Measurements from ENCODE around the gene RECQL5.
A peak's percentile ranks its signal among the peaks of the same experiment; 100 is the strongest.

The RECQL5 gene

GRCh38 chr17:75626496-75627038 is 40.4 kb downstream of the RECQL5 start:
- CTCF ChIA-PET: interaction anchor here (0.7 to 4.7 kb wide), 5 partner anchors 10 to 191 kb away, joined by 3 to 26 read pairs (median 12); no protein-coding TSS in a partner anchor
- no peak for TF ChIP-seq ARNT (IDR thresholded peaks at IDR 0.05)
- TF ChIP-seq SP1 (IDR thresholded peaks at IDR 0.05): no peak
- no peak for DNase-seq (ENCODE audit: extremely low spot score)
- POLR2A ChIA-PET: interaction anchor here (1.4 kb wide), 1 partner anchor 17 kb away, joined by 3 read pairs; no protein-coding TSS in a partner anchor

GRCh38 chr17:75625813-75626486 is 41.0 kb downstream of the RECQL5 start:
- DNase-seq (ENCODE audit: extremely low spot score): peak; percentile 80
- ChIA-PET CTCF (interaction anchor here (0.5 to 4.7 kb wide), 11 partner anchors 8 to 191 kb away, joined by 3 to 26 read pairs (median 4); partner anchors contain the start of gene SMIM5), POLR2A (interaction anchor here (1.0 to 1.4 kb wide), 3 partner anchors 17 to 154 kb away, joined by 3 read pairs; partner anchors contain the start of genes RECQL5 and SAP30BP)
- TF ChIP-seq L3MBTL2 (conservative IDR thresholded peaks at IDR 0.05) (no peak), LEF1 (IDR thresholded peaks at IDR 0.05; ENCODE audit: borderline replicate concordance) (no peak), FOXK2 (IDR thresholded peaks at IDR 0.05) (no peak)

- ChIA-PET POLR2A (interaction anchor here (1.0 to 1.4 kb wide), 4 partner anchors 16 to 155 kb away, joined by 3 read pairs; partner anchors contain the start of genes RECQL5 and SAP30BP), CTCF (interaction anchor here (0.6 to 6.2 kb wide), 8 partner anchors 8 to 194 kb away, joined by 3 to 58 read pairs (median 9); partner anchors contain the start of gene SMIM5)
- DNase-seq (ENCODE audit: extremely low spot score): no peak
- TF ChIP-seq CTBP1 (IDR thresholded peaks at IDR 0.05; ENCODE audit: borderline replicate concordance): no peak
- no peak for TF ChIP-seq ARNT (IDR thresholded peaks at IDR 0.05)
- no peak for TF ChIP-seq LEF1 (IDR thresholded peaks at IDR 0.05; ENCODE audit: borderline replicate concordance)
- TF ChIP-seq PKNOX1 (IDR thresholded peaks at IDR 0.05): no peak
- no peak for TF ChIP-seq NFRKB (IDR thresholded peaks at IDR 0.05)
- no peak for TF ChIP-seq TARDBP (IDR thresholded peaks at IDR 0.05)
- TF ChIP-seq FOXM1 (IDR thresholded peaks at IDR 0.05; ENCODE audit: borderline replicate concordance): no peak
- no peak for TF ChIP-seq FOXK2 (IDR thresholded peaks at IDR 0.05)
- no peak for TF ChIP-seq ZNF384 (IDR thresholded peaks at IDR 0.05)
- no peak for TF ChIP-seq SP1 (IDR thresholded peaks at IDR 0.05)
Observed at GRCh38 chr17:75624714-75625345, 42.1 kb downstream of the RECQL5 start.

GRCh38 chr17:75624021-75624420 is 42.9 kb downstream of the RECQL5 start:
- ChIA-PET POLR2A (interaction anchor here (1.2 kb wide), 1 partner anchor 156 kb away, joined by 3 read pairs; a partner anchor contains a TSS), CTCF (interaction anchor here (0.7 to 6.2 kb wide), 4 partner anchors 10 to 126 kb away, joined by 3 to 58 read pairs (median 19); partner anchors contain the start of gene SMIM5)
- TF ChIP-seq FOXA1 (IDR thresholded peaks at IDR 0.05) (no peak), NFRKB (IDR thresholded peaks at IDR 0.05) (no peak), CTBP1 (IDR thresholded peaks at IDR 0.05; ENCODE audit: borderline replicate concordance) (no peak), HDGF (IDR thresholded peaks at IDR 0.05; ENCODE audit: borderline replicate concordance) (no peak), FOXK2 (IDR thresholded peaks at IDR 0.05) (no peak), BHLHE40 (IDR thresholded peaks at IDR 0.05; ENCODE audit: borderline replicate concordance) (no peak), ELF4 (IDR thresholded peaks at IDR 0.05) (no peak), ZNF384 (IDR thresholded peaks at IDR 0.05) (no peak), TARDBP (IDR thresholded peaks at IDR 0.05) (no peak), LEF1 (IDR thresholded peaks at IDR 0.05; ENCODE audit: borderline replicate concordance) (no peak), PKNOX1 (IDR thresholded peaks at IDR 0.05) (no peak), FOXM1 (IDR thresholded peaks at IDR 0.05; ENCODE audit: borderline replicate concordance) (no peak), L3MBTL2 (conservative IDR thresholded peaks at IDR 0.05) (no peak)
- DNase-seq (ENCODE audit: extremely low spot score): no peak

GRCh38 chr17:75623386-75623785 is 43.6 kb downstream of the RECQL5 start:
- ChIA-PET CTCF (interaction anchor here (0.6 to 6.2 kb wide), 4 partner anchors 10 to 1819 kb away, joined by 3 to 58 read pairs (median 19); partner anchors contain the start of gene SMIM5), POLR2A (interaction anchor here (1.2 kb wide), 1 partner anchor 156 kb away, joined by 3 read pairs; a partner anchor contains a TSS)
- no peak for DNase-seq (ENCODE audit: extremely low spot score)
- TF ChIP-seq ELF4 (IDR thresholded peaks at IDR 0.05) (no peak), ZNF384 (IDR thresholded peaks at IDR 0.05) (no peak), NFRKB (IDR thresholded peaks at IDR 0.05) (no peak), L3MBTL2 (conservative IDR thresholded peaks at IDR 0.05) (no peak), HDGF (IDR thresholded peaks at IDR 0.05; ENCODE audit: borderline replicate concordance) (no peak), BHLHE40 (IDR thresholded peaks at IDR 0.05; ENCODE audit: borderline replicate concordance) (no peak)

- TF ChIP-seq TARDBP (IDR thresholded peaks at IDR 0.05) (no peak), FOXK2 (IDR thresholded peaks at IDR 0.05) (no peak), CTBP1 (IDR thresholded peaks at IDR 0.05; ENCODE audit: borderline replicate concordance) (no peak), ELF4 (IDR thresholded peaks at IDR 0.05) (no peak), BHLHE40 (IDR thresholded peaks at IDR 0.05; ENCODE audit: borderline replicate concordance) (no peak)
- ChIA-PET POLR2A (interaction anchor here (0.5 kb wide), 1 partner anchor 232 kb away, joined by 4 read pairs; the partner anchor contains the start of gene WBP2), CTCF (interaction anchor here (4.7 to 6.2 kb wide), 2 partner anchors 11 to 21 kb away, joined by 26 to 58 read pairs; partner anchors contain the start of gene SMIM5)
- DNase-seq (ENCODE audit: extremely low spot score): no peak
Observed at GRCh38 chr17:75622771-75623273, 44.1 kb downstream of the RECQL5 start.

Measured in HEK293T (cell line).